HG03457 (cell line): ENCODE measurements around the gene TAF6.
"Not testable (repeated sequence)": the region's sequence is repeated elsewhere in the genome, so short reads cannot be mapped to it uniquely, and the experiment has no call there.

Source experiments
- ATAC-seq: cut with Tn5 transposase; IDR thresholded peaks from one replicate; pipeline ENCODE4 v1.9.1; 2021; ENCODE audit warnings: moderate number of reproducible peaks; ENCODE audit not compliant: unreplicated experiment

Gene TAF6

DNA sequence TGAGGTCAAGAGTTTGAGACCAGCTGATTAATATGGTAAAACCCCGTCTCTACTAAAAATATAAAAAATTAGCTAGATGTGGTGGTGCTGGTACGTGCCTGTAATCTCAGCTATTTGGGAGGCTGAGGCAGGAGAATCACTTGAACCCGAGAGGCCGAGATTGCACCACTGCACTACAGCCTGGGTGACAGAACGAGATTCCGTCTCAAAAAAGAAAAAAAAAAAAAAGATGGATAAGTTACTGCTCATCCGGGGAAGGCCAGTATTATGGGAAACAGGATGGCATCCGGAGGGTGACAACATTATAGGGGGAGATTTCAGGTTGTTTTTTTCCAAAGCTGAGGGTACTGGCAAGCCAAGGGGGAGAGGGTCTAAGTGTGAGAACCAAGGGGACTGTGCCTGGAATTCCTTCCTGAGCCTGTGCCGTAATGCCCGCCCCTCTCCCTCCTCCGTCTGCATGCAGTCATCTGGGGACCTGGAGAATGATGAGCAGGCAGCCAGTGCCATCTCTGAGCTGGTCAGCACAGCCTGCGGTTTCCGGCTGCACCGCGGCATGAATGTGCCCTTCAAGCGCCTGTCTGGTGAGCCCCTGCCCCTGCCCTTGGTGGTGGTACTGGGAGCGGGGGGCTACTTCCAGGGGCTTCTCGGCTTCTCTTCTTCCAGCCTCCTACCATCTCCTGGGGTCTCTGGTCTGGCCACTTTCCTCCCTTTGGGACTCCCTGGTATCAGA is 33.9 kb upstream of the TAF6 start:
- ATAC-seq: no peak

DNA sequence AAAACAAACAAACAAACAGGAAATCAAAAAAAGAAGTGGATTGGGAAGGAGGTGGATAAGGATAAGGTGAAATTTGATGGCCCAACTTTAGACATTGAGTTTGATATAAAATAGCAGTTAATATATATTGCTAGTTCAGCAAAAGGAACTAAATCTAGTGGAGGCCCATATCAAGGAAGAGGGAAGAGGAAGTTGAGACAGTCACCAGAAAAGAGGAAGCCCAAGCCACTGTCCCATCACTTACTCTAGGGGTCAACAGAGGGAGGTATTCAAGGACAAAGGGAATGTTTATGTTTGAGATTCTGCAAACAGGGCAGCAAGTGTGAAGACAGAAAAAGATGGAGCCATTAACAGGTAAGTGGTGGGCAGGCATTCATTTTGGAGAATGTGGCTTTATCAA is 33.2 kb upstream of the TAF6 start:
- ATAC-seq: no peak

DNA sequence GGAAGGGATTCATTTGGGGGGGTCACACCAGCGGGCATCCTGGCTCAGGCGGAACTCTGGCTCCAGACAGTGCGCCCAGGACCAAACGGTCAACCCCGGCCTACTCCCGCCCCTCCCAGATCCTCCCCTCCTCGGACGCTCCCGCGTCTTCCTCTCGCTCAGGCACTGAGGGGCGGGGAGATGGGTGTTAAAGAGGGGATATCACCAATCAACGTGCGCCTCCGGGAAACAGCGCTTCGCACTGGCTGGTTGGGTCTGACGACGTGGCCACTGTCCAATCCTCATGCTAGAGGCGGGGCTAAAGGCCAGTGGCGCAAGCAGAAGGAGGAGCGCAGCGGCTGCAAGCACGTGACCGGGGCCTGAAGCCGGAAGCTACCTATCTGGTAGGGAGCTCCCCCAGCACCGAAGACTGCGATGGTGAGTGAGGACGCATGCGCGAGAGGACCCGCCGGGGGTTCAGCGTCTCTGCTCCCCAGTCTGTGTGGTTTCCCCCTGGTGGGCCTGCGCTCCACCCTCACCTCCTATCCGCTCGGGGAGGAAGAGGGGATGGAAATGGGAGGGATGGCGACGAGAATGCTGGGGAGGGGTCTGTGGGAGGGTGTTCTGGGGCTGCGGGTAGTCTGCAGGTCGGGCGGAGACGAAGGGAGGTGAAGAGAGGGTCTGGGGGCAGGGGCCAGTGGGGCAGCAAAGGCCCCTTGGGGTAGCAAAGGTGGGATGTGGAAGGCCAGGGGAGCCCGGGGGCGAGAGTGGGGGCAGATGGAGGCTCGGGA is 29.6 kb upstream of the TAF6 start, which contains the start of gene LAMTOR4:
LAMTOR4 (plus strand) TSS at position 360 of the 770 bp plus-strand sequence; CDS start at position 415, 55 bp downstream.
- peak; percentile 94 for ATAC-seq

DNA sequence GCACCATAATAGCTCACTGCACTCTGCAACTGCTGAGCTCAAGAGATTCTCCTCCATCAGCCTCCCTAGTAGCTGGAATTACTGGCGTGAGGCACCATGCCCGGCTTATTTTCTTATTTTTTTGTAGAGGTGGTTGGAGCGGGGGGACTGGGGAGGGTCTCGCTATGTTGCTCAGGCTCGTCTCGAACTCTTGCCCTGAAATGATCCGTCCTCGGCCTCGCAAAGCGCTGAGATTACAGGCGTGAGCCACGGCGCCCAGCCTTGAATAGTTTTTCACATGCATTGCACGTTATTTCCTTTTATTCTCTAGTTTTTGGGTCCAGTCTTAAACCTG is 29.0 kb upstream of the TAF6 start:
- no peak for ATAC-seq

DNA sequence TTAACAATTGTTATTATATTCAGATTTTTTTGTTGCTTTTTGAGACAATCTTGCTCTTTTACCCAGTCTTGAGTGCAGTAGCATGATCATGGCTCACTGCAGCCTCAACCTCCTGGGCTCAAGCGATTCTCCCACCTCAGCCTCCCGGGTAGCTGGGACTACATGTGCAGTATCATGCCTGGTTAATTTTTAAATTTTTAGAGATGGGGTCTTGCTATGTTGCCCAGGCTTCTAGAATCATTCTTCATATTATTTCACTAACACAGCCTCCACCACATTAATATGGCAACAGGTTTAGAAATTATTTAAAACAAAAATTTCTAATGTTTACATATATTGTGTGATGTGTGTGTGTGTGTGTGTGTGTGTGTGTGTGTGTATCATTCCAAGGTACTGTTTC is 28.1 kb upstream of the TAF6 start:
- ATAC-seq: no peak

DNA sequence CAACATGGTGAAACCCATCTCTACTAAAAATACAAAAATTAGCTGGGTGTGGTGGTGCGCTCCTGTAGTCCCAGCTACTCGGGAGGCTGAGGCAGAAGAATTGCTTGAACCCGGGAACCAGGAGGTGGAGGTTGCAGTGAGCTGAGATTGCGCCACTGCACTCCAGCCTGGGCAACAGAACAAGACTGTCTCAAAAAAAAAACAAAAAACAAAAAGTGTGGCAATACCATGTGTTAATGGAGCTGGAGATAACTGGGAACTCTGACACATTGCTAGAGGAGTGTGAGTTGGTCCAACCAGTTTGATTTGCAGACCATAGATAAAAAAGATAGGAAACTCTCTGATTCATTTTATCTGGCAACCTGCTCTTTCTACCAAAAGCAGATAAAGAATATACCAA is 27.2 kb upstream of the TAF6 start:
- ATAC-seq: not testable (repeated sequence)

DNA sequence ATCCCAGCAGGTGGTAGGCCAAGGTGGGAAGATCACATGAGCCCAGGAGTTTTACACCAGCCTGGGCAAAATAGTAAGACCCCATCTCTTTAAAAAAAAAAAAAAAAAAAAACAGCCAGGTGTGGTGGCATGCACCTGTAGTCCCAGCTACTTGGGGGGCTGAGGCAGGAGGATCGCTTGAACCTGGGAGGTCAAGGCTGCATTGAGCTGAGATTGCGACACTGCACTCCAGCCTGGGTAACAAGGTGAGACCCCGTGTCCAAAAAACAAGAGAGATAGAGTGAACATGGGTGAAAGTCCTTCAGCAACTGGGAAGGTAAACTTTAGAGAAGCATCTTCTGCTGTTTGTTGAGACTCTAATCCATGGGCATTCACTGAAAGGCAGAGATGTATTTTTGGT is 23.3 kb upstream of the TAF6 start:
- ATAC-seq: no peak

DNA sequence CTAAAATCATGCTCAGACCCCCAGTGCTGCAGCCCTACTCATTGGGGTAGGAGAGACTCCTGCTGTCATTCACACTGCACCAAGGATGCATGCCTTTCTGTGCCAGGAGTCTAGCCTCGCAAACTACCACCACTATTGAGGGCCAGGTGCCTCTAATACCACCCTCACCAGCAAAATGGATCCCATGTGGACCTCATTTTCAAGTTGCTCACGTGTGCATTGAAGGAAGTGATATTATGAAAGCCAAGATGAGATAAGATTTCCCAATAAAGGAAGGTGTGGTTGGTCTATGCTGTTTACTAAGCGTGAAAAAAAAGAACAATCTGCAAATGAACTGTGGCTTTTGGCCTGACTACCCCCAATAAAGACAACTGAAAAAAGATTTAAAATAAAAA is 22.4 kb upstream of the TAF6 start:
- no peak for ATAC-seq

DNA sequence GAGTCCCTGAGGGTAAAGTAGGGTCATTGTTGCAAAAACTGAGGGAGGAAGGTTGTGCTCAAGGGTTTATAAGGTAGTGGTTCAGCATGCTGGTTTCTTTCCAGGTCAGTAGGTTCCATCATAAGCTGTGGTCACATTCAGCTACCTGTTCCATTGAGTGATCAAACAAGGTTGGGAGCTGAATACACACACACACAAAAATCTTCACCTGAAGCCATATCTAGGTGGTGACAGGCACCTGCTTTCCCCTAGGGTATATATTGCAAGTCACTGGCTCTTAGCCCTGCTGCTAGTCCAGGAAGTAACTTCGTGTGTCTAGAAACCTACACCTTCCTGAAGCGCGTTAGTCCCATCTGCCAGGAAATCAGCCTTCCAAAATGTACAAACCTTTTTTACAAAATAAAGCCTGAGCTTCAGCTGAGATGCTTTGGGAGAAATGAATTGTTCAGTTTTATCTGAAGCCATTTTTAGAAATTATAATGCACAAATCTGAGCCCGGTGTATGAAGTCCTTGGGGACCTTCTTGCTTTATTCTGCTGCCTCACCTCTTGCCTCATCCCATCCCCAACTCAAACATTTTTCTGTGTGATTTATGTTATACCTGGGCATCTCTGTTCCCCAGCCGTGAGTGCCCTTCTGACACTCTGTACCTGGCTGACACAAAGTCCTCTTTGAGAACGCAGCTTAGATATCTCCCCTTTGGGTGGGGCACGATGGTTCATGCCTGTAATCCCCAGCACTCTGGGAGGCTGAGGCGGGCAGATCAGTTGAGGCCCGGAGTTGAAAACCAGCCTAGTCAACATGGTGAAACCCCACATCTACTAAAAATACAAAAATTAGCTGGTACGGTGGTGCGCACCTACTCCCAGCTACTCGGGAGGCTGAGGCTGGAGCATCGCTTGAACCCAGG is 18.9 kb upstream of the TAF6 start:
- ATAC-seq: no peak

DNA sequence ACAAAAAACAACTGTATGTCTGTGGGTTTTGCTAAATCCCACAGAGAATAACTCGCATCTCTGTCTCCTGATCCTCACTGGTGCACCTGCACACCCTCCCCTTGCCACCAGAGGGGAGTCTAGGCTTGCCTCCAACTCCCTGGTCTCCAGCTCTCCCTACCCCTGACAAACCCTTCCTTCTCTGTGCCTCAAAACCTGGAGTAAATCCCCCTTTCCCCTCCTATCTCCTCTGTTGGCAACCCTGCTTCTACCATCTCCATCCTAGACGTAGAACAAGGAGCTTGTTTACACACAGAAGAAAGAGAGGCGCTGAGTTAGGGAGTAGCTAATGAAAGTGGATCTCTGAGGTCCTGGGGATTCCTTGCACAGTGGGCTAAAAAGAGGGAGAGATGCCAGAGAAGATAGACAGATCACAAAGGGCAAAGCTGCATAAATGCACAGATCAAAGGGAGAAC is 13.6 kb upstream of the TAF6 start:
- ATAC-seq: no peak

DNA sequence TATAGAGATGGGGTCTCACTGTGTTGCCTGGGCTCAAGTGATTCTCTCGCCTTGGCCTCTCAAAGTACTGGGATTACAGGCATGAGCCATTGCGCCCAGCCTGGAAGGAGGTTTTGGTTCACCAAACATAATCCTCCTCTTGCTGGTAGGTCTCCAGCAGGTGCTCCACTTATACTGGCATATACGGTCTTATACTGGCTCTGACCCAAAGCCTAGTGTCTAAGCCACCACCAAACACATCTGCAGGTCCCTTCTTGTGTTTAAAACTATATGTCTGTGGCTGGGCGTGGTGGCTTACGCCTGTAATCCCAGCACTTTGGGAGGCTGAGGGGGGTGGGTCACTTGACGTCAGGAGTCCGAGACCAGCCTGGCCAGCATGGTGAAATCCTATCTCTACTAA is 13.0 kb upstream of the TAF6 start:
- no peak for ATAC-seq

DNA sequence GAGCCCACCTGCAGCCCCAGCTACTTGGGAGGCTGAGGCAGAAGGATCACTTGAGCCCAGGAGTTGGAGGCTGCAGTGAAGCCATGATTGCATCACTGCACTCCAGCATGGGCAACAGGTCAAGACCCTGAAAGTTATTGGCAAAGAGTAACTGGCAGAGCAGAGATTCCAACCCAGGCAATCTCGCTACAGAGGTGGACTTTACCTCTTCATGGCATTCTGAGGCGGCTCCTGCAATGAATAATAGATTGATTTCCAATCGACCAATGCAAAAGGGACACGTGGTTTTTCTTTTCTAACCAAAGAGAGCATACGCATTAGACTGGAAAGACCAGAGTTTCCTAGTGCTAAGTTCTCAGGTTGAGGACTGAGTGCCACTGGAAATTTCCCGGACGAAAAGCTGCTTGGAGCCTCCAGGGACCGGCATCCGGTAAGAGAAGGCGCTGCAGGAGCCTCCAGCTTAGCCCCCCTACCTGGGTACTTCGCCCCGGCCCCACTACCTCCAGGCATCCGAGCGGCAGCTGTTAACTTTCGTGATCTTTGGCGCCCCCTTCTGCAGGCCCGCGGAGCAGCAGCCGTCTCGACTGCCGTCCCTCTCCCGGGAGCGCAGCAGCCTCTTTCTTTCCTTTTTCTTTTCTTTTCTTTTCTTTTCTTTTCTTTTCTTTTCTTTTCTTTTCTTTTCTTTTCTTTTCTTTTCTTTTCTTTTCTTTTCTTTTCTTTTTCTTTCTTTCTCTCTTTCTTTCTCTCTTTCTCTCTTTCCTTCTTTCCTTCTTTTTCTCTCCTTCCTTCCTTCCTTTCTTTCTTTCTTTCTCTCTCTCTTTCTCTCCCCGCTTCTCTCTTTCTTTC is 11.7 kb upstream of the TAF6 start:
- no peak for ATAC-seq

DNA sequence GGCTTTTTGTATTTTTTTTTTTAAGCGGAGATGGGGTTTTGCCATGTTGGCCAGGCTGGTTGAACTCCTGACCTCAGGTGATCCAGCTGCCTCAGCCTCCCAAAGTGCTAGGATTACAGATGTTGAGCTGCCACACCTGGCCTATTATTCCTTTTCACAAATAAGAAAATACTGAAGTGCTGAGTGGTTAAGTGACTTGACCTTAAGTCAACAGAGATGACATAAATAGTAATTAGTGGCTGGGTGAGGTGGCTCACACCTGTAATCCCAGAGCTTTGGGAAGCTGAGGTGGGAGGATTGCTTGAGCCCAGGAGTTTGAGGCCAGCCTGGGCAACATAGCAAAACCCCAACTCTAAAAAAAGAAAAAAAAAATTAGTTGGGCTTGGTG is 11.1 kb upstream of the TAF6 start:
- not testable (repeated sequence) for ATAC-seq

DNA sequence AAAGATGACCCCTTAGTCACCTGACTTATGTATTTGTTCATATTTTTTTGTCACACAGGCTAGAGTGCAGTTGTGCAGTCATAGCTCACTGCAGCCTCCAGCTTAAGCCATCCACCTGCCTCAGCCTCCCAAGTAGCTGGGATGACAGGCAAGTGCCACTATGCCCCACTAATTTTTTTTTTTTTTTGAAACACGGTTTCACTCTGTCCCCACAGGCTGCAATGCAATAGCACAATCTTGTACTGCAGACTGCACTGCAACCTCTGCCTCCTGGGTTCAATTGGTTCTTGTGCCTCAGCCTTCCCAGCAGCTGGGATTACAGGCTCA is 9.4 kb upstream of the TAF6 start:
- ATAC-seq: no peak

DNA sequence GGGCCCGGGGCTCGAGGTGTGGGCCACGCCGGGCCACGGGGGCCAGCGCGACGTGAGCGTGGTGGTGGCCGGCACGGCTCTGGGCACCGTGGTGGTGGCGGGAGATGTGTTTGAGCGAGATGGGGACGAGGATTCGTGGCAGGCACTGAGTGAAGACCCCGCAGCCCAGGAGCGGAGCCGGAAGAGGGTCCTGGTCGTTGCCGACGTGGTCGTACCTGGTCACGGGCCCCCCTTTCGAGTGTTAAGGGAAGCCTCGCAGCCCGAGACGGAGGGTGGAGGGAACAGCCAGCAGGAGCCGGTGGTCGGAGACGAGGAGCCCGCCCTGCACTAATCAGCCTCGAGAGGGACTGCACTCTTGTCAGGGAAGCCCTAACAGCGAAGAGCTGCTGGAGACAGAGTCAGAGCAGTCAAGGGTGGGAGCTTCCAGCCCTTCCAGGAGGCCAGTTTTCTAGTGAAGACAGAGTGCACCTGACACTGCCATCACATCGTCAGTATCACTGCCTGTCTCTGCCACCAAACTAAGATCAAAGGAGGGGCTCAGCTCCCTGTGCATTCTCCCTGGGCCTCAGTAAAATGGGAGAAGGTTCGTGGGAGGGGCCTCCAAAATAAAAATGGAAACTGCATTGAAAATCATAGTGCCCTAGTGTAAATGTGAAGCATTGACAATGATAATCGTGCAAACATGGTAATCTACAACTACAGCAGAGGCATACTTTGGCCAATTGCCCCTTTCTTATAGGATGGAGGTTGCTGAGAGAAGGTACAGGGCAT is 8.9 kb upstream of the TAF6 start:
- no peak for ATAC-seq

DNA sequence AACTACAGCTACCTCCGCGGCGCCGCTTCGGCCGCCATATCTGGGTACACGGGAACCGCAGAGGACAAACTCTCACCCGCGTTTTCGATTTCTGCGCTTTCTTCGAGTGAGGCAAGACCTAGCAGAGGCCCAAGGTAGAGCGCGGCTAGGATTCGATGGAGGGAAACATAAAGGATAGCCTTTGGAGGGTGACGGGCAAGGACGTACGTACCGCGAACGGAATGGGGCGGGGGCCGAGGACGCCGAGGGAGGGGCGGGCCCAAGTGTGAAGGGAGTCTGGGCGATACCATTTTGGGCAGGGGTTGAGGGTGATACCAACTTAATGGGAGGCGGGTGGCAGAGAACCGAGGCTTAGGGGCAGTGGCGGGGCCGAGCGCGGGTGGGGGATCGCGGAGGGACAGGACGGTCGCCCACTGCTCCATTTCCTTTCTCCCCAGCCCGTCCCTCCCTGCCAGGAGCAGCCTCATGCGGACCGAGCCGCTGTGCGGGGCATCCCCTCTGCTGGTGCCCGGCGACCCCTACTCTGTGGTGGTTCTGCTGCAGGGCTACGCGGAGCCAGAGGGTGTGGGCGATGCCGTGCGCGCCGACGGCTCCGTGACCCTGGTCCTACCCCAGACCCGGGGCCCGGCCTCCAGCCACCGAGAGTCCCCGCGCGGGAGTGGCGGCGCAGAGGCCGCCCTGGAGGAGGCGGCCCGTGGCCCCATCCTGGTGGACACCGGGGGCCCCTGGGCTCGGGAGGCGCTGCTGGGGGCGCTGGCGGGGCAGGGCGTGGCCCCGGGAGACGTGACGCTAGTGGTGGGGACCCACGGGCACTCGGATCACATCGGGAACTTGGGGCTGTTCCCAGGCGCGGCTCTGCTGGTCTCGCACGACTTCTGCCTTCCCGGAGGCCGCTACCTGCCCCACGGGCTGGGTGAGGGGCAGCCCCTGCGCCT is 8.0 kb upstream of the TAF6 start, which contains the start of gene MBLAC1:
MBLAC1 (plus strand) TSS at position 37 of the 935 bp plus-strand sequence; CDS start at position 466, 429 bp downstream.
- ATAC-seq: peak; percentile 41

DNA sequence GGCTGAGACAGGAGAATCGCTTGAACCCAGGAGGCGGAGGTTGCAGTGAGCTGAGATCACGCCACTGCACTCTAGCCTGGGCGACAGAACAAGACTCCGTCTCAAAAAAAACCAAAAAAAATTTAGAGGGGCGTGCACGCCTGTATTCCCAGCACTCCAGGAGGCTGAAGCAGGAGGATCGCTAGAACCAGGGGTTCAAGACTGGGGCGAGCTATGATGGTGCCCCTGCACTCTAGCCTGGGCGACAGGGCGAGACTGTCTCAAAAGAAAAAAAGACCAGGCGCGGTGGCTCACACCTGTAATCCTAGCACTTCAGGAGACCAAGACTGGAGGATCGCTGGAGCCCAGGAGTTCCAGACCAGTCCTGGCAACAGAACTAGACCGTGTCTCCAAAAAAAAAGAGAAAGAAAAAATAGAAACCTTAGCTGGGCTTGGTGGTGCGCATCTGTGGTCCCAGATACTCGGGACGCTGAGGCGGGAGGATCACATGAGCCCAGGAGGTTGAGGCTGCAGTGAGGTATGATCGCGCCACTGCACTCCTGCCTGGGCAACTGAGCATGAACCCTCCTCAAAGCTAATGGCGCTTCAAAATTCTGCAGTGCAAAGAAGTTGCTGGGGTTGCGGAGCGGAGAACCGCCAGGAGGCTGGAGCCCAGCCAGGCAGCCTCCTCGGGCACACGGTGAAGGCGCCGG is 7.2 kb upstream of the TAF6 start:
- ATAC-seq: peak; percentile 26
